ENCODE data around the gene MADCAM1. TPM values are rescaled to one million over a fixed set of nuclear protein-coding genes. Genes with fewer than 3 reads are reported as not detected.

The MADCAM1 gene
- total and polyA plus RNA-seq, 2 of the 8 experiments (the other 6 are each of a cell fraction or from before 2014, with no cell fraction given) = 2.3 to 3.0 TPM

DNA sequence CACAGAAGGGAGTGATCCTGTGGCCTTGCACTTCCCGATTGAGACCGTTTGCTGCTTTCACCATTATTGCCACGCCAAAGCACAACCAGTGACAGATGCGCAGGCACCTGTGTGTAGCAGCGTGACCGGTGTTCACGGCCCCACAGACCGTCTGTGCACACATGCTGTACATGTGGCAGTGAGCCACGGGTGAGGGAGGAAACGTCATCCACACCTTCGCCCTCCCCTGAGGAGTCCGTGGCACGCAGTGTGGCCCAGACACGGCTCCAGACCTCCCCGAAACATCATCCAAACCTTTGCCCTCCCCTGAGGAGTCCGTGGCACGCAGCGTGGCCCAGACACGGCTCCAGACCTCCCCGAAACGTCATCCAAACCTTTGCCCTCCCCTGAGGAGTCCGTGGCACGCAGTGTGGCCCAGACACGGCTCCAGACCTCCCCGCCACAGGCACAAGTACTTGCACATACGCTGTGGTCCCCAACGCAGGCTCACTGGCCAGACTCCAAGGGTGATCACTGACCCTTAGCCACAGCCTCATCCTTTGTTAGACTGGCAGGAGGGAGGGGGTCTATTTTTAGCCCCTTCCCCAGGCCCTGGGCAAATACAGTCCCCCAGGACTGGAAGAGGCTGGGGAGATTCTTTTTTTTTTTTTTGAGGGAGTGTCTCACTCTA is 27.6 kb upstream of the MADCAM1 start:
- Histone ChIP-seq H3K23ac (ENCODE audit: insufficient read length) (no peak overlapping the region), H4K20me1 (replicated peaks in 1 of 2; ENCODE audit: control insufficient read depth in 1 of 2, insufficient read depth in 2 of 2, low read length in 2 of 2) (peaks cover 0 to 4% of the 10 kb centered on the region in 2 experiments), H4K91ac (replicated peaks; ENCODE audit: insufficient read length, low read length) (no peak overlapping the region), H3K79me1 (ENCODE audit: low read depth, low read length) (no peaks in the 10 kb centered on the region), H4K5ac (ENCODE audit: insufficient read length, low read depth, low read length) (no peak overlapping the region), H3K4ac (replicated peaks; ENCODE audit: insufficient read length, low read depth, low read length) (no peak overlapping the region), H3K9me3 (ENCODE audit: insufficient read depth in 2 of 2, low read depth in 1 of 2, low read length in 1 of 2) (no peaks in the 10 kb centered on the region), H3K14ac (ENCODE audit: insufficient read length) (no peak overlapping the region), H2AK5ac (ENCODE audit: low read depth, low read length) (0 out of 2 replicates have a peak overlapping the region, but pooled peaks have one; percentile 39), H3K9ac (replicated peaks in 1 of 4; ENCODE audit: extremely low read depth in 1 of 4, low read depth in 3 of 4, low read length in 3 of 4) (no peak overlapping the region), H2BK20ac (ENCODE audit: low read length) (no peak overlapping the region), H3K4me3 (ENCODE audit: extremely low read depth in 1 of 4, insufficient read depth in 2 of 4, low read depth in 3 of 4, low read length in 4 of 4) (no peak overlapping the region), H3K18ac (ENCODE audit: extremely low read depth, low read length) (no peak overlapping the region), H2AFZ (ENCODE audit: low read length) (no peak overlapping the region), H2BK15ac (ENCODE audit: low read length) (no peak overlapping the region), H4K8ac (ENCODE audit: extremely low read depth, insufficient read depth, low read length) (no peak overlapping the region), H3K36me3 (ENCODE audit: control insufficient read depth in 2 of 4, insufficient read depth in 4 of 4, low read length in 3 of 4) (no peaks in the 10 kb centered on the region), H3K23me2 (ENCODE audit: low read depth, low read length) (peaks cover 25% of the 10 kb centered on the region; the same call in 1 of the 2 replicates), H3K27ac (ENCODE audit: low read depth, low read length) (no peak overlapping the region), H3K4me2 (ENCODE audit: insufficient read depth in 1 of 2, low read depth in 2 of 2, low read length in 2 of 2) (no peak overlapping the region), H2BK12ac (ENCODE audit: low read depth, low read length) (0 out of 2 replicates have a peak overlapping the region, but pooled peaks have one; percentile 3), H2BK5ac (ENCODE audit: low read depth, low read length) (no peak overlapping the region), H2BK120ac (replicated peaks; ENCODE audit: low read depth, low read length) (no peak overlapping the region), H3K4me1 (replicated peaks in 1 of 4; ENCODE audit: control insufficient read depth in 3 of 4, insufficient read depth in 4 of 4, low read length in 3 of 4) (no peaks in the 10 kb centered on the region), H3K27me3 (replicated peaks in 1 of 4; ENCODE audit: control insufficient read depth in 3 of 4, extremely low read depth in 1 of 4, insufficient read depth in 3 of 4, low read length in 3 of 4) (no peaks in the 10 kb centered on the region; a peak in 3 of 7 replicates), H3K79me2 (ENCODE audit: control insufficient read depth in 1 of 2, insufficient read depth in 2 of 2, low read length in 2 of 2) (no peaks in the 10 kb centered on the region), H3K56ac (replicated peaks; ENCODE audit: insufficient read length, low read depth, low read length) (no peak overlapping the region)
- no peak for FAIRE-seq
- ChIA-PET CTCF (ENCODE audit: partially characterized antibody) (interaction anchor here (1.2 kb wide), 1 partner anchor 11 kb away, joined by 6 read pairs; no protein-coding TSS in a partner anchor), POLR2A (ENCODE audit: partially characterized antibody) (interaction anchor here (0.6 to 1.3 kb wide), 2 partner anchors 50 to 231 kb away, joined by 3 read pairs; no protein-coding TSS in a partner anchor)
- 91% methylated on average over 22 of the region's 27 CpGs; no CpG with 5 or more reads in 1 of the 2 experiments for WGBS, 2 experiments (ENCODE audit: extremely low coverage in 1 of 2, insufficient coverage in 1 of 2, insufficient read length in 1 of 2, insufficient replicate concordance in 2 of 2, low coverage in 1 of 2, low lambda C conversion rate in 2 of 2, missing lambda C conversion rate in 1 of 2)
- no peak for DNase-seq (ENCODE audit: low read depth in 1 of 2, low spot score in 2 of 2)
- no peak for TF ChIP-seq TBP (IDR thresholded peaks at IDR 0.05; ENCODE audit: low read depth, low read length)
- no peak for TF ChIP-seq POU5F1 (IDR thresholded peaks at IDR 0.05; ENCODE audit: low read depth, low read length)
- no peak for TF ChIP-seq BCL11A (IDR thresholded peaks at IDR 0.05; ENCODE audit: low read depth in 2 of 2, low read length in 2 of 2)
- TF ChIP-seq KDM5A (IDR thresholded peaks at IDR 0.05; ENCODE audit: low read length) = no peak
- TF ChIP-seq TAF7 (optimal IDR thresholded peaks at IDR 0.05; ENCODE audit: borderline replicate concordance, low read depth, low read length) = no peak
- no peak for TF ChIP-seq YY1 (IDR thresholded peaks at IDR 0.05; ENCODE audit: low read depth, low read length)
- TF ChIP-seq SP1 (IDR thresholded peaks at IDR 0.05; ENCODE audit: low read depth, low read length) = no peak
- no peak for TF ChIP-seq HDAC6 (IDR thresholded peaks at IDR 0.05; ENCODE audit: low read depth, low read length)
- no peak for TF ChIP-seq RNF2 (IDR thresholded peaks at IDR 0.05; ENCODE audit: borderline replicate concordance, low read depth, low read length, missing control alignments, poor library complexity, severe bottlenecking)
- TF ChIP-seq CBX8 (IDR thresholded peaks at IDR 0.05; ENCODE audit: borderline replicate concordance, low read depth, low read length) = no peak
- TF ChIP-seq NRF1 (IDR thresholded peaks at IDR 0.05; ENCODE audit: low read depth, low read length) = no peak
- no peak for TF ChIP-seq RBBP5 (IDR thresholded peaks at IDR 0.05; ENCODE audit: borderline replicate concordance, low read depth, low read length)
- TF ChIP-seq TAF1 (IDR thresholded peaks at IDR 0.05; ENCODE audit: low read depth, low read length) = no peak
- no peak for TF ChIP-seq BACH1 (IDR thresholded peaks at IDR 0.05; ENCODE audit: low read length)
